GM19239 (cell line): ENCODE results near the gene DARS2.
A peak's percentile ranks its signal among the peaks of the same experiment; 100 is the strongest.
"Not testable (repeated sequence)": the region's sequence is repeated elsewhere in the genome, so short reads cannot be mapped to it uniquely, and the experiment has no call there.

Experiments used
- DNase-seq: peaks from one replicate; pipeline ENCODE4 v3.0.0; 2011; ENCODE audit warnings: low spot score; ENCODE audit not compliant: insufficient read length
- FAIRE-seq: peaks from 2 replicates; lab custom pipeline; 2011; peaks lifted over from hg19 to GRCh38; lab: Jason Lieb, UNC

The DARS2 gene

GRCh38 chr1:173824315-173825081 is at the start of gene DARS2, which contains the start of gene CENPL:
Gene DARS2, plus strand, starts transcription at chr1:173824673. Its CDS starts 557 bp downstream, at chr1:173825230.
Gene CENPL, minus strand, starts transcription at chr1:173824883. Its CDS starts 13,584 bp downstream, at chr1:173811299.
- FAIRE-seq (peak; percentile 92), DNase-seq (peak; percentile 57)

- FAIRE-seq = no peak
Measured at GRCh38 chr1:173775578-173776226, 48.8 kb upstream of the DARS2 start.

GRCh38 chr1:173779936-173780335 is 44.5 kb upstream of the DARS2 start:
- DNase-seq = no peak
- FAIRE-seq = no peak

More at GRCh38 chr1:173775578-173776226, 48.8 kb upstream of the DARS2 start:
- DNase-seq = no peak

DNA sequence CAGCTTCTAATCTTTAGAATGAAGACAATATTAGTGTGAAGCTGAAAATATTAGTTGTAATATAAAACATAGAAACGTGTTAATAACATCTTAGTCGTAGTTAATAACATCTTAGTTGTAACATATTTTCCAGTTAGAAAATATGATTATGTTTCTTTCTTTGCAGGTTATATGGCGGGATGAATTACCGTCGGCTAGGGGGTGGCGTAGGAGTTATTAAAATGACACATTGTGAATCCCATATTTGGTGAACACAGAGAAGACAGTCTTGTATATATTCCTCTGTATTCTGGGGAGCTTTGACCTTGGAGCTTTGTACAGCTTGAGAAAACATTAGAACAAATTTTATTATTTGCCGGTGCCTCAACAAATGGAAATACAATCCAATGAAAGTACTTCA is 39.5 kb upstream of the DARS2 start:
- FAIRE-seq (no peak), DNase-seq (no peak)

DNA sequence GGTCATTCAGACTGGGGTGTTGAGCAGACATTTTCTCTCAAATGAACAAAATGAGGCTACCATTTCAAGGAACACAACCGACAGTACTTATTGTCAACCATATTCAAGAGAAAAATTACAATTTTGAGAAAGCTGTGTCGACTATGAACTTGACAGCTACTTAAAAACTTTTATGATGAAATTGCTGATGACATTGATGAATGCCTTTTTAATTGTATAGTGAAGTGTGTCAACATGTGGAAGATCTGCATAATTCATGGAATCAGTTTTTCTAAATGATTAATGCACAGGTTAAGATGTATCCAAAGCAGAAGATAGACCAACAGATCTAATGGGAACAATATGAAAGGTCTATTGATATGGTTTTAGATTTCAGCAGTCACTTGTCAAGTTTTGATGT is 34.6 kb upstream of the DARS2 start:
- no peak for DNase-seq
- no peak for FAIRE-seq

DNA sequence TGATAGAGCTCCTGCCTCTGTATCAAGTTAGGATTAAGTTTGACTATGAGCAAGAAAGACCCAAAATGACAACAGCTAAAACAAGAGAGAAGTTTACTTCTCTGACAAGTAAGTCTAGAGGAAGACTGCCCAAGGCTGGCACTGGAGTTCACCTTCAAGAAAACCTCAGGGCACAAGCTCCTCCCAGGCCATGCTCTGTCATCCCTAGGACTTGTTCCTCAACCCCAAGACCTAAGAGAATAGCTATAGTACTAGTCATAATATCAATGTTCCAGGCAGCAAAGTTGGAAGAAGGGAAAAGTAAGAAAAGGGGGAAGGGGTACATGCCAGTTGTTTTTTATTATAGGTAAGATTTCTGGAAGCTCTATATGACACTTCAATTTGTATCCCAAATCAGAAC is 26.4 kb upstream of the DARS2 start:
- DNase-seq (no peak), FAIRE-seq (no peak)

GRCh38 chr1:173799995-173800394 is 24.5 kb upstream of the DARS2 start:
- not testable (repeated sequence) for DNase-seq, FAIRE-seq

DNA sequence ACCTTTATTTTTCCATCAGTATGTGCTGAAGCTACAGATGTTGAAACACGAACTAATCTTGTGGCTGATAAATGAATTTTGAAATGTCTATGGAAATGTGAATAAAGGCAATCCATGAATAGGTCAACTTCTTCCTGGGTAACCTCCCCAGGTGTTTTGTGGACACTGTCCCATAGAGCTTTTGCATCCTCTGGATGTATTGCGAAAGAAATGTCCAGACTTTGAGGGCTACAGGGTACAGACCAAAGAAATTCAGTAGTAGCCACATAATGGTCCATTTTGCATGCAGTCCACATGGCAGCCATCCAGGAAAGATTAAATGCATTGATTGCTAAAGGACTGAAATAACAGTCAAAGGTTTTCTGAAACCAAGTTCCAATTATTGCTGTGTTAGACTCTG is 21.5 kb upstream of the DARS2 start:
- FAIRE-seq = no peak

GRCh38 chr1:173813654-173814053 is 10.8 kb upstream of the DARS2 start:
- not testable (repeated sequence) for DNase-seq, FAIRE-seq

More for the DNA sequence above, 21.5 kb upstream of the DARS2 start:
- DNase-seq = no peak

DNA sequence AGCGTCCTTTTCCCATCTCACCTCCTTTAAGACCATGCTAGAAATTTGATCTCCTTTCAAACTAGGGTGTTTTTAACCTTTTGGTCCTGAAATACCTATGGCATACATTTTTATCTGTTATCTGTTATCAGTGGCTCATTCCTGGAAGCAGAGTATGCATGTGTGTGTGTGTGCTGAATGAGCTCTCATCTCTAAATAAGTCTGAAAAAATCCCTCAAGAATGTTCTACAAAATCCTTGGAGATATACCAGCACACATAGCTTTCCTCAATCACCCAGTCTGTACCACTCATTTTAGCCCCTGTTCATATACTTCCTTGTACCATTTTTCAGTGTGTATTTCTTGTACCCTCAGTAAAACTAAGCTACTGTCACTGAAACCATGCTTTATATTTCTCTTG is 6.0 kb upstream of the DARS2 start:
- FAIRE-seq = no peak
- no peak for DNase-seq

DNA sequence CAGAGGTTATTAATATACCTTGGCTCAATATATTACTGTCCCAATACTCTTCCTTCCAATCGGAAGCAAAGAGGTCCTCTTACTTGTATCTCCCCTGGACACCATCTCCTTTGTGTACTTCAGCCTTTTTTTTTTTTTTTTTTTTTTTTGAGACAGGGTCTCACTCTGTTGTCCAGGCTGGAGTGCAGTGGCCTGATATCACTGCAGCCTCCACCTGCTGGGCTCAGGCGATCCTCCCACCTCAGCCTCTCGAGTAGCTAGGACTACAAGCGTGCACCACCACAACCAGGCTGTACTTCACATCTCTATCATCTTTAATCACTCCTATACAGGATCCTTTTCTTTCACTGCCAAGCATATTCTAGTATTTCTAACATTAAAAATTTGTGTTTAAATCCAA is 2.8 kb upstream of the DARS2 start:
- FAIRE-seq (no peak), DNase-seq (no peak)

DNA sequence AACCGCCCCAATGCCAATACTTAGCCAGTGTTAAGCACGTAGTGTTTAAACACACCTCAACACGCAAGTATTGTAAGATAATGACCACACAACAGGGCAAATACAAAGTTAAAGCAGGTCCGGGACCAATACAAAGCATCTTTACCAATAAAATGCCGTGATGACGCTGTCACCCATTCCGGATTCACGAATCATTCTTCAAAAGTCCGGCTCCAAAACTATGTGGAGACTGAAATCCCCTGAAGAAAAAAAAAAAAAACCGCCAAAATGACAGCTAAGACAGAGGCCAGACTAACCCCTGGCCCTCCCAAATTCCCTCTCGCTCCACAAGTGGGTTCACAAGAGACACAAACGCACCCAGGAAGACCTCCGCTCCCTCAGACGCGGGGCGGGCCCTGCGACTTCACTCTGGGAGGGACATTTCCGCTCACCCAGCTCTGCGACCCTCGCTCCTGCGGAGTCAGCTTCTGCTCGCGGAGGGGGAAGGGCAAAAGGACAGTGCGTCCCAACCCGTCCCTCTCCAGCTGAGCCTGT is 625 bp upstream of the DARS2 start:
- no peak for FAIRE-seq
- no peak for DNase-seq

DNA sequence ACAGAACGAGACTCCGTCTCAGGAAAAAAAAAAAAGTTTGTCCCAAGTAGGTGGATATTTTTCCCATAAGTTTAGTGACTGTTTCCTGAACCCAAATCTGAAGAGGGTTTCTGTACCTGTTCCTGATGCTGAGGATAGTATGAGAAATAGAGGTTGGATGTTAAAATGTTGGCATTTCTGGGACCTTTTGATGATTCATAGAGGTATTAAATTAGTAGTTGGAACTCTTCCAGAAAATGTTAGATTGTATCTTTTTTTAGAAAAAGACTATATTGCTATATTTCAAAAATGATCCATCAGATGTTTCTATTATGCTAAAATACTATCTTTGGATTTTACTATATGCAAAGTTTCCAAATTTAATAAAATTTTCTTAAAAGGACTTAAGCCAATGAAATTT is 3.1 kb downstream of the DARS2 start:
- FAIRE-seq (no peak), DNase-seq (no peak)

- DNase-seq = no peak
- FAIRE-seq = no peak
Measured at GRCh38 chr1:173832748-173833147, 8.3 kb downstream of the DARS2 start.

DNA sequence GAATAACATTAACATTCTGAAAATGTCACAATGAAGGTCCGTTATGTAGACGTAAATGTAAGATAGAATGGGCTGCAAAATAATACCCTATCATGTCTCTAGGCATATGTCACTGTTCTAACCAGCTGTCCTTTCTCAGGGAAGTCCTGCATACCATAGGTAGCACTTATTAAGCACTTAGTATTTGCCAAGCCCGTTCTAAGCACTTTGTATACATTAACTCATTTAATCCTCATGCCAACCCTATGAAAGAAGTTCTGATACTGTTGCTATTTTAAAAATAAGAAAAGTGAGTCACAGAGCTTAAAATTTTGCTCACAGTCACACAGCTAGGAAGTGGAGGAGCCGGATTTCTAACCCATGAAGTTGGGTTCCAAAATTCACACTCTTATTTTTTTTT is 27.6 kb downstream of the DARS2 start:
- DNase-seq (no peak), FAIRE-seq (no peak)

- FAIRE-seq (no peak), DNase-seq (no peak)
Measured at GRCh38 chr1:173853074-173853473, 28.6 kb downstream of the DARS2 start.

- FAIRE-seq (no peak), DNase-seq (no peak)
Measured at GRCh38 chr1:173856014-173856413, 31.5 kb downstream of the DARS2 start.

DNA sequence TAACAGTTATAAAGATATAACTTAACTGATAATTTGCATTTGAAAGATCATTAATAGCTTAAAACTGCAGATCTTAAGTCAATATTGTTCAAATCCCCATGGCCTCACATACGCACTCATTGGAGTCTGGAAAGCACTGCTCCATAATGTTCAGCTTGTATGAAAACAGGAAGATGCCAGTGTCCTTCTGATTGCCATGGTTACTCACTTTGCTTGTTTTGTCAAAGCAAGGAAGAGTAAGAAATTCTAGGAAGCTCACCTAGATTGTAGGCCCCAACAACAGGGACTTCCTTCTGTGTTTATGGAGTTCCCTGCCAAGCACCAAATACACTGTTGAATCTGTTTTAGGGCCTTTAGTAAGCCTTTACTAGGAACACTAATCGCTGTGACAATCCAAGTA is 32.4 kb downstream of the DARS2 start:
- no peak for DNase-seq
- FAIRE-seq = no peak

DNA sequence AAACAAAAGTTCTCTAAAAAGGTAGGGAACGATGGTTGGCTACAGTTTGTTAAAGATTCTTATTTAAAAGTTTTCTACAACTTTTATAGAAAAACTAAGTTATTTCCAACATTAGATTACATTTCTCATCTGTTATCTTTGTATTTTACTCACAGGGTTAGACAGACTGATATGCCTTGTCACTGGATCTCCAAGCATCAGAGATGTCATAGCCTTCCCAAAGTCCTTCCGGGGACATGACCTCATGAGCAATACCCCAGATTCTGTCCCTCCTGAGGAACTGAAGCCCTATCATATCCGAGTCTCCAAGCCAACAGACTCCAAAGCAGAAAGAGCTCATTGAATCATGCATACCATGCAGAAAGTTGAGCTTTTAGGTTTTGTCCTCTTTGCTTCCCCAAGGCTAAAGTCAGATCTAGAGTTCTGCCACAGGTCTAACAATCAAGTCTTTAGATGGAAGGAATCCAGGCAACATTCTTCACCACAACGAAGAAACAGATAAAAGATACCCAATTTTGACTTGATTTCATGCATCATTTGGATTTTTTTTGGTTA is 33.0 kb downstream of the DARS2 start:
- FAIRE-seq (no peak), DNase-seq (no peak)

GRCh38 chr1:173859547-173859946 is 35.1 kb downstream of the DARS2 start:
- FAIRE-seq = not testable (repeated sequence)

DNA sequence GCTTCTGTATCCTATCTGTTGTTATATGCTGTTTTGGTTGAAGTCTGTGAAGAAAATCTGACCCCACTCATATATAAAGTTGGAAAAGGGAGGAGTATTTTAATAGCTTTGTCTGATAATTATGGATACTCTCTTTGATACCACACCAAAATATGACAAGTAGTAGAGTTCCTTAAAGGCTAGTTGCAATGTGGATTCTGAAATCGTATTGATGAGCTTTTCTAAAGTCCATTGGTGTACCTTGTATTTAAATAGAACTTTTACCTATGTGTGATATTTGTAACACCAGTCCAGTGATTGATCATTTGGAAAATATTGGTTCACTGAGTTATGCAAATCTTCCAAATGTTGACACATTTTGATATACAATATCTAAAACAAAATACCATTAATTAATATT is 35.6 kb downstream of the DARS2 start:
- no peak for DNase-seq
- FAIRE-seq = no peak

More at GRCh38 chr1:173859547-173859946, 35.1 kb downstream of the DARS2 start:
- DNase-seq = not testable (repeated sequence)
